ENCODE results near the gene MTX1.
"Not testable (repeated sequence)": the region's sequence is repeated elsewhere in the genome, so short reads cannot be mapped to it uniquely, and the experiment has no call there.

MTX1 gene

DNA sequence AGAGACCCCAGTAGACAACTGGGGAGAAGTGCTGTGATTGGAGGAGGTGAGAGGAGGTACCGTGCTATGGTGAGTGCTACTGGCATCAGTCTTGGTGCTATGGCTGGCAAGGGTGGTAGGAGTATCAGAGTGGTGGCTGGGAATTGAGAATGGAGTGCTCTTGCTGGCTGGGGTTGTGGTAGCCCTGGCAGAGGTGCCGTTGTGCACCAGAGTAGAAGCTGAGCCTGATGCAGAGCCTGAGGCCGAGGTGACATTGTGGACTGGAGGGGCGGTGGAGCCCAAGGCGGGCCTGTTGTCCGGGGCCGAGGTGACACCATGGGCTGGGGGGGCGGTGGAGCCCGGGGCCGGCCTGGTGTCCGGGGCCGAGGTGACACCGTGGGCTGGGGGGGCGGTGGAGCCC is 20.2 kb upstream of the MTX1 start:
- in situ Hi-C loops (cut with MboI; ENCODE audit: low sequenced_read_pairs): no loop called here

DNA sequence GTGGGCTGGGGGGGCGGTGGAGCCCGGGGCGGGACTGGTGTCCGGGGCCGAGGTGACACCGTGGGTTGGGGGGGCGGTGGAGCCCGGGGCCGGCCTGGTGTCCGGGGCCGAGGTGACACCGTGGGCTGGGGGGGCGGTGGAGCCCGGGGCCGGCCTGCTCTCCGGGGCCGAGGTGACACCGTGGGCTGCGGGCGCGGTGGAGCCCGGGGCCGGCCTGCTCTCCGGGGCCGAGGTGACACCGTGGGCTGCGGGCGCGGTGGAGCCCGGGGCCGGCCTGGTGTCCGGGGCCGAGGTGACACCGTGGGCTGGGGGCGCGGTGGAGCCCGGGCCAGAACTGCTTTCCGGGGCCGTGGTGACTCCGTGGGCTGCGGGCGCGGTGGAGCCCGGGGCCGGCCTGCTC is 18.6 kb upstream of the MTX1 start:
- in situ Hi-C loops (cut with MboI; ENCODE audit: low sequenced_read_pairs): not testable (repeated sequence)

- in situ Hi-C loops (cut with MboI; ENCODE audit: low sequenced_read_pairs): no loop called here
These were observed 16.6 kb upstream of the MTX1 start for GRCh38 chr1:155191904-155192303.

- in situ Hi-C loops (cut with MboI; ENCODE audit: low sequenced_read_pairs): no loop called here
These were observed 15.9 kb upstream of the MTX1 start for GRCh38 chr1:155192346-155193274.

GRCh38 chr1:155193275-155193990 is 15.1 kb upstream of the MTX1 start:
- in situ Hi-C loops (cut with MboI; ENCODE audit: low sequenced_read_pairs): no loop called here

GRCh38 chr1:155193991-155194240 is 14.6 kb upstream of the MTX1 start:
- in situ Hi-C loops (cut with MboI; ENCODE audit: low sequenced_read_pairs): not testable (repeated sequence)

GRCh38 chr1:155195201-155196102 is 13.0 kb upstream of the MTX1 start:
- in situ Hi-C loops (cut with MboI; ENCODE audit: low sequenced_read_pairs): no loop called here

DNA sequence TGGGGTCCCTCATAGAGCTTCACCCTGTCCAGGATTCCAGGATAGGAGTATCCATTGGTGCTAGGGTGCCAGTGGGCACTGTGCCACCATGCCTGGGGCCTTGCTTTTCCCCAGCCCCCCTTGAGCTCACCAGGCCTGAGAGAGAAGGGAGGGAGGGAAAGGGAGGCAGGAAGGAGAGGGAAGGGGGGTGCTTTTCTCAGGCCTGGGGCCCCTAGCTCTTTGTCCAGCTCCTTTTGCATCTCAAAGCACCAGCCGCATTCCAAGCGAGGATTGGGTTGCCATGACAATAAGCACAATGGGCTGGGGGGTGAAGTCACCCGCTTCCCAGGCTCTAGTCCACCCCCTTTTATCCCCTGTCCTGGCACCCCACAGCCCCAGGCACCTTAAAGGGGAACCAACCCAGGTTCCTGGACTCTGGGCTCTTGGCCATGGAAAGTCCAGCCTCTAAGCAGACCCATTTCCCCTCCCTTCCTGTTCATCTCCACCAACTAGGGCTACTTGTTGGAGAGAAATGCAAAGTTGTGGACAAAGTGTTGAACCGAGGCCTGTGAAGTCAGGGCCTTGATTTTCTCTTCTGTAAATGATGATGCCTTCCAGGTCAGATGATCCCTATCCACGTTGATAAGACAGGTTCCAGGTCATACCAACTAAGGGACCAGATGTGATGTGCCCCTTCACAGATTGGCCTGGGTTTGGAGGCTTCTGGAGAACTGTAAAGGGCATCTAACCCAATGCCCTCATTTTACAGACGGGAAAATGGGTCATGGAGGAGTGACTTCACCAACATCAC is 12.2 kb upstream of the MTX1 start:
- in situ Hi-C loops (cut with MboI; ENCODE audit: low sequenced_read_pairs): no loop called here

GRCh38 chr1:155196893-155197638 is 11.4 kb upstream of the MTX1 start:
- in situ Hi-C loops (cut with MboI; ENCODE audit: low sequenced_read_pairs): no loop called here

DNA sequence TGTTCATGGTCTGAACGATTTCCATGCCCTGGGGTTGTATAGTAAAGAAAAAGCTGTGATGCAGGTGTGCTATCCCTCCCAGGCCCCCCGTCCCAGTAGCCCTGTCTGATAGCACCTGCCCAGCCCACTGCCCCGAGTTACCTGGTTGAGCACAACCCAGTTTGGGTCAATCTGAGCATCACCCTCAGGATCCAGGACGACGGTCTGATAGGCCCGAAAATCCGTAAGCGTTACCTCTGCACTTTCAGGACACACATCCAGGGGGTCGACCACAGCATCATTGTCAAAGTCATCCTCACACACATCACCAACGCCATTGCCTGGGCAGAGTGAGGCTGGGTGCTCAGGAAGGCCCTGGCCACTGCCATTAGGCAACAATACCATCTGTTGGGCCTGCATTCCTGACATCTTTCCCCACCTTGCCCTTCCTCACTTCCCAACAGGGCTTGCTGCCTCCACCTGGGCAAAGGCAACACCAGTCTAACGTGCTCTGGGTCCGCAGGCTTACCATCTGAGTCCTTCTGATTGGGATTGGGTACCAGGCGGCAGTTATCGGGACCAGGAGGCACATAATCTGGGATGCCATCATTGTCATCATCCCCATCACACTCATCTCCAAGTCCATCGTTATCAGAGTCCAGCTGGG is 10.5 kb upstream of the MTX1 start:
- in situ Hi-C loops (cut with MboI; ENCODE audit: low sequenced_read_pairs): no loop called here

- in situ Hi-C loops (cut with MboI; ENCODE audit: low sequenced_read_pairs): no loop called here
These were observed 10.0 kb upstream of the MTX1 start for GRCh38 chr1:155198547-155198906.

DNA sequence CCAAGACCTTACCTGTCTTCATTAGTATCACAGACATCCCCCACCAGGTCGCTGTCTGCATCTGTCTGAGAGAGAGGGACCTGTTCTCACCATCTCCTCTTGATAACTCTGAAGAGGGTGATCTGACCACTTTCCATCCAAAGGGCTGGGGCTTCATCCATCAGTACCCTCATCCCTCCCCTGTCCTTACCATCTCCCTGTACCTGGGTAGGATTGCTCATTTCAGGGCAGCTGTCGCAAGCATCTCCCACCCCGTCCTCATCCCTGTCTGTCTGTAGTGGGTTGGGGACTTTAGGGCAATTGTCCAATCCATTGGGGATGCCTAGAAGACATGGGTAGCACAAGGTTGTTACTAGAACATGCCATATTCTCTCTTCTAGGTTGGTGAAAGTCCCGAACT is 8.7 kb upstream of the MTX1 start:
- in situ Hi-C loops (cut with MboI; ENCODE audit: low sequenced_read_pairs): no loop called here

DNA sequence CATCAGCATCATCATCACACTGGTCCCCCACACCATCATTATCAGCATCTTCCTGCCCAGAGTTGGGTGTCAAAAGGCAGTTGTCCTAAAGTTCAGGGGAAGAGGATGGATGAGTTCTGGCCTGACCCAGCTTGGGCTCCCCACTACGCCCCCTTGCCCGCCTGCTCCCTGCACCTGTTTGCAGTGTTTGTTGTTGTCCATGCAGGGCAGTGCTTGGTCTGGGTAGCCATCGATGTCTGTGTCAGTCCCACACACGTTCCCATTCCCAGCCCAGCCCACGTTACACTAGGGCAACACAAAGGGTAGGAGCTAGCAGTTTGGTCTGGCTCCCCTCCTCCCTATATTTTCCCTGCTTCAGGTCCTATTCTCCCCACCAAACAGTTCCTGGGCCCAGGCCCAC is 7.6 kb upstream of the MTX1 start:
- in situ Hi-C loops (cut with MboI; ENCODE audit: low sequenced_read_pairs): no loop called here

DNA sequence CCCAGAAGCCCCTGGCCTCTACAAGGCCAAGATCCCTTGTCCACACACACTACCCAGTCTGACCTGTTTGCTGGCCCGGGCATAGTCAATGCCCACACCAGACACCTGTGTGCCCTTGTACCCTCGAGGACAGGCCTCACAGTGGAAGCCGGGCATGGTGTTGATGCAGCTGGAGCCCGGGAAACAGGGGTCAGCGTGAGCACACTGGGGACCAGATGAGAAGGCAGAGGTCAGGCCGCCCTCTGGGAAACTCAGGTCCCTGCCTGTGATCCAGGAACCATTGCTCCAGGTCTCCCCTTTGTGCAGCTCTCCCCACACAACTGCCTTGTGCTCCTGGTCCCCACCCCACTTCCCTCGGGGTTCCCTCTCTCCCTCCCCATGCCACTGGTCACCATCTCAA is 6.3 kb upstream of the MTX1 start:
- in situ Hi-C loops (cut with MboI; ENCODE audit: low sequenced_read_pairs): no loop called here

GRCh38 chr1:155202731-155203515 is 5.6 kb upstream of the MTX1 start:
- in situ Hi-C loops (cut with MboI; ENCODE audit: low sequenced_read_pairs): no loop called here

GRCh38 chr1:155205035-155205434 is 3.5 kb upstream of the MTX1 start:
- in situ Hi-C loops (cut with MboI; ENCODE audit: low sequenced_read_pairs): no loop called here

GRCh38 chr1:155205969-155206593 is 2.4 kb upstream of the MTX1 start:
- in situ Hi-C loops (cut with MboI; ENCODE audit: low sequenced_read_pairs): no loop called here
